Osteoblast (primary cell): Measurements from ENCODE around the gene PARD6G. TPM values are rescaled to one million over a fixed set of nuclear protein-coding genes. Genes with fewer than 3 reads are reported as not detected.

ENCODE experiments used
- DNase-seq: peaks from one replicate; pipeline ENCODE4 v3.0.0; 2011; ENCODE audit warnings: low spot score, mixed read lengths; ENCODE audit not compliant: insufficient read length; ENCODE audit errors: missing footprints
- H2AFZ ChIP-seq: 2 replicates; pipeline ENCODE4 v1.6.0; 2011; ENCODE audit warnings: mild to moderate bottlenecking, low read length
- H3K27ac ChIP-seq: 2 replicates; pipeline ENCODE4 v1.5.1; 2011; ENCODE audit warnings: mild to moderate bottlenecking, low read depth, low read length, moderate library complexity
- H3K27me3 ChIP-seq: 2 replicates; pipeline ENCODE4 v1.6.0; 2012; ENCODE audit warnings: mild to moderate bottlenecking, control low read depth, inconsistent platforms, low read length, moderate library complexity; ENCODE audit not compliant: insufficient read depth
- H3K36me3 ChIP-seq: 2 replicates; pipeline ENCODE4 v1.5.1; 2011; ENCODE audit warnings: mild to moderate bottlenecking, low read length, control low read depth, moderate library complexity; ENCODE audit not compliant: insufficient read depth
- H3K4me1 ChIP-seq: 2 replicates; pipeline ENCODE4 v1.5.1; 2011; ENCODE audit warnings: mild to moderate bottlenecking, low read length, control low read depth, moderate library complexity; ENCODE audit not compliant: insufficient read depth
- H3K4me2 ChIP-seq: 2 replicates; pipeline ENCODE4 v1.6.0; 2011; ENCODE audit warnings: mild to moderate bottlenecking, low read length; ENCODE audit not compliant: insufficient read depth
- H3K4me3 ChIP-seq: fragments of 200-600 bp; sonication (generic); 3 replicates; pipeline ENCODE4 v1.5.1; 2012; ENCODE audit warnings: mild to moderate bottlenecking, low read length, inconsistent platforms; ENCODE audit not compliant: insufficient read depth
- H3K79me2 ChIP-seq: 2 replicates; pipeline ENCODE4 v1.6.0; 2012; ENCODE audit warnings: mild to moderate bottlenecking, low read length, control low read depth, inconsistent platforms; ENCODE audit not compliant: insufficient read depth
- H3K9me3 ChIP-seq: 2 replicates; pipeline ENCODE4 v1.5.1; 2011; ENCODE audit warnings: low read depth, low read length, control low read depth
- H4K20me1 ChIP-seq: 2 replicates; pipeline ENCODE4 v1.6.0; 2012; ENCODE audit warnings: mild to moderate bottlenecking, low read length, control low read depth; ENCODE audit not compliant: insufficient read depth
- CTCF ChIP-seq: IDR thresholded peaks from 2 replicates; pipeline ENCODE4 v1.5.1; 2011; ENCODE audit warnings: mild to moderate bottlenecking, low read depth, low read length, moderate library complexity; ENCODE audit errors: extremely low read depth
- total RNA-seq: library from RNA; depleted of rRNA; stranded (reverse); fragments of >200 nt; gene quantifications from 2 replicates; pipeline ENCODE4 v1.2.3, GENCODE V29; 2012

PARD6G gene
- total RNA-seq, 1 donor, result 2.2 TPM

- Histone ChIP-seq H3K36me3 (peaks cover under 1% of the 10 kb centered on the region), H3K27ac (peak overlapping the region; percentile 52), H4K20me1 (no peaks in the 10 kb centered on the region), H2AFZ (peak overlapping the region; percentile 94), H3K4me2 (peak overlapping the region; percentile 98), H3K27me3 (no peaks in the 10 kb centered on the region), H3K4me1 (peaks cover 8% of the 10 kb centered on the region), H3K4me3 (peak overlapping the region; percentile 83), H3K79me2 (peaks cover 1% of the 10 kb centered on the region), H3K9me3 (no peaks in the 10 kb centered on the region)
- TF ChIP-seq CTCF, result no peak
- DNase-seq, result no peak
Observed at GRCh38 chr18:80147037-80147417, 100.3 kb downstream of the PARD6G start.

DNA sequence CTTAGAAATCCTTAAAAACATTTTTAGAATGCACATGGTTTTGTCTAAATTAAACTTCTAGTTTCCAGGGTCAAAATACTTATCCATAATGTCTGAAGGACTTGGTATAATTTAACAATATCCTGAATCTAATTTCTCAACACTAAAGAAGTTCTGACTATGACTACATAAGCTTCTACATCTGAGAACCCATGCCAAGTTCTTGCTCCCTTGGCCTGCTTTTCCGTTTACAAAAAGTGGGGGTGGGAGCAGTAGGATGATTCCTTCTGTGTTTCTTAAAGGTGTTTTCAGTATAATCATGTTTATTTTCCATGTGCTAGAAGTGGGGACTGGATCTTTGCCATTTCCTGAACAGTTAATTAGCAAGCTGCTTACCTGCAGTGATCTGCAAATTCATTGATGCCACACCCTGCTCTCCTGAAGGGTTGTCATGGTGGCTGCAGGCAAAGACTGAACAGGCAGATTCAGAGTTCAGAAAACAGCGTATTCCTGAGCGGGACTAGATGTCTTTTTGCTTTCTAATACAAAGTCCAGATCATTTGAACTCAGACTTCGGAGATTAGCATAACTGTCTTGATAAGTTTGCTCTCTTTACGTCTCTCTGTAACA is 102.0 kb downstream of the PARD6G start:
- peaks cover 4% of the 10 kb centered on the region for H3K36me3 ChIP-seq

DNA sequence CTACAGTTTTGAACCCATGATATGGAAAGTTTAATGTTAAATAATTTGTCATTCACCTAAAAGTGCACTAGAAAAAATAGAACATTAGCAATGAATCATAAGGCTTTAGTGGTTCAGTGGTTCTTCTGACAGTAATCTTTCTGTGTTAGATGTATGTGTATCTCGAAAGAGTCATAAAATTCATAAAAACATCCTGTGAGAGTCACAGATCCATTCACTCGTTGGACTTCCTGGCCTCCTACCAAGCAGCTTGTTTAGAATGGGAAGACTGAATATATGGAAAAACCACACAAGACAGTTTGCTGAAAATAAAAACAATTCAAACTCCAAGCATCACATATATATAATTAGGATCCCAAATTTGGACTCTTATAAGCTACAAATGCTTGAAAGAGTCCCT is 103.4 kb downstream of the PARD6G start:
- Histone ChIP-seq H3K4me2 (no peak overlapping the region), H3K27ac (no peak overlapping the region), H2AFZ (no peak overlapping the region), H3K4me1 (peaks cover 6% of the 10 kb centered on the region), H3K79me2 (peaks cover 6% of the 10 kb centered on the region), H3K27me3 (no peaks in the 10 kb centered on the region), H3K4me3 (no peak overlapping the region), H3K36me3 (peaks cover 14% of the 10 kb centered on the region), H3K9me3 (no peaks in the 10 kb centered on the region), H4K20me1 (no peaks in the 10 kb centered on the region)
- no peak for TF ChIP-seq CTCF
- DNase-seq, result no peak

More for the DNA sequence above, 102.0 kb downstream of the PARD6G start:
- Histone ChIP-seq H3K9me3 (no peaks in the 10 kb centered on the region), H3K79me2 (peaks cover 2% of the 10 kb centered on the region), H3K4me1 (peaks cover 8% of the 10 kb centered on the region), H3K4me2 (no peak overlapping the region), H3K27me3 (no peaks in the 10 kb centered on the region), H4K20me1 (no peaks in the 10 kb centered on the region), H2AFZ (no peak overlapping the region), H3K4me3 (no peak overlapping the region), H3K27ac (no peak overlapping the region)
- TF ChIP-seq CTCF, result no peak
- no peak for DNase-seq

GRCh38 chr18:80140455-80140985 is 106.8 kb downstream of the PARD6G start:
- no peak for DNase-seq
- no peaks in the 10 kb centered on the region for H4K20me1 ChIP-seq
- H2AFZ ChIP-seq, result no peak overlapping the region
- H3K4me2 ChIP-seq, result no peak overlapping the region
- H3K4me3 ChIP-seq, result no peak overlapping the region
- TF ChIP-seq CTCF, result no peak
- H3K79me2 ChIP-seq, result peaks cover 6% of the 10 kb centered on the region
- H3K27ac ChIP-seq, result no peak overlapping the region
- no peaks in the 10 kb centered on the region for H3K27me3 ChIP-seq
- no peaks in the 10 kb centered on the region for H3K9me3 ChIP-seq
- no peaks in the 10 kb centered on the region for H3K4me1 ChIP-seq
- H3K36me3 ChIP-seq, result peaks cover 44% of the 10 kb centered on the region
